C4-2B (cell line): ENCODE results near the gene SMG6.
A peak's percentile ranks its signal among the peaks of the same experiment; 100 is the strongest.

Source experiments
- H3K27ac ChIP-seq: fragments of 450-650 bp; 2 replicates; pipeline ENCODE4 v1.5.1; 2017
- ZFX ChIP-seq: fragments of 450-650 bp; IDR thresholded peaks from 2 replicates; pipeline ENCODE4 v1.6.1; 2017
- TF ChIP-seq, protein P1 (sequence below): fragments of 450-650 bp; conservative IDR thresholded peaks from 2 replicates; pipeline ENCODE4 v1.5.1; 2017; ENCODE audit warnings: mild to moderate bottlenecking

SMG6 gene

DNA sequence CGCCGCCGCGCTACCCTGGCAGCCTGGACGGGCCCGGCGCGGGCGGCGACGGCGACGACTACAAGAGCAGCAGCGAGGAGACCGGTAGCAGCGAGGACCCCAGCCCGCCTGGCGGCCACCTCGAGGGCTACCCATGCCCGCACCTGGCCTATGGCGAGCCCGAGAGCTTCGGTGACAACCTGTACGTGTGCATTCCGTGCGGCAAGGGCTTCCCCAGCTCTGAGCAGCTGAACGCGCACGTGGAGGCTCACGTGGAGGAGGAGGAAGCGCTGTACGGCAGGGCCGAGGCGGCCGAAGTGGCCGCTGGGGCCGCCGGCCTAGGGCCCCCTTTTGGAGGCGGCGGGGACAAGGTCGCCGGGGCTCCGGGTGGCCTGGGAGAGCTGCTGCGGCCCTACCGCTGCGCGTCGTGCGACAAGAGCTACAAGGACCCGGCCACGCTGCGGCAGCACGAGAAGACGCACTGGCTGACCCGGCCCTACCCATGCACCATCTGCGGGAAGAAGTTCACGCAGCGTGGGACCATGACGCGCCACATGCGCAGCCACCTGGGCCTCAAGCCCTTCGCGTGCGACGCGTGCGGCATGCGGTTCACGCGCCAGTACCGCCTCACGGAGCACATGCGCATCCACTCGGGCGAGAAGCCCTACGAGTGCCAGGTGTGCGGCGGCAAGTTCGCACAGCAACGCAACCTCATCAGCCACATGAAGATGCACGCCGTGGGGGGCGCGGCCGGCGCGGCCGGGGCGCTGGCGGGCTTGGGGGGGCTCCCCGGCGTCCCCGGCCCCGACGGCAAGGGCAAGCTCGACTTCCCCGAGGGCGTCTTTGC is 245.6 kb downstream of the SMG6 start:
- H3K27ac ChIP-seq, result no peak overlapping the region
- TF ChIP-seq, protein P1, sequence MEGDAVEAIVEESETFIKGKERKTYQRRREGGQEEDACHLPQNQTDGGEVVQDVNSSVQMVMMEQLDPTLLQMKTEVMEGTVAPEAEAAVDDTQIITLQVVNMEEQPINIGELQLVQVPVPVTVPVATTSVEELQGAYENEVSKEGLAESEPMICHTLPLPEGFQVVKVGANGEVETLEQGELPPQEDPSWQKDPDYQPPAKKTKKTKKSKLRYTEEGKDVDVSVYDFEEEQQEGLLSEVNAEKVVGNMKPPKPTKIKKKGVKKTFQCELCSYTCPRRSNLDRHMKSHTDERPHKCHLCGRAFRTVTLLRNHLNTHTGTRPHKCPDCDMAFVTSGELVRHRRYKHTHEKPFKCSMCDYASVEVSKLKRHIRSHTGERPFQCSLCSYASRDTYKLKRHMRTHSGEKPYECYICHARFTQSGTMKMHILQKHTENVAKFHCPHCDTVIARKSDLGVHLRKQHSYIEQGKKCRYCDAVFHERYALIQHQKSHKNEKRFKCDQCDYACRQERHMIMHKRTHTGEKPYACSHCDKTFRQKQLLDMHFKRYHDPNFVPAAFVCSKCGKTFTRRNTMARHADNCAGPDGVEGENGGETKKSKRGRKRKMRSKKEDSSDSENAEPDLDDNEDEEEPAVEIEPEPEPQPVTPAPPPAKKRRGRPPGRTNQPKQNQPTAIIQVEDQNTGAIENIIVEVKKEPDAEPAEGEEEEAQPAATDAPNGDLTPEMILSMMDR, result no peak
- TF ChIP-seq ZFX, result no peak

DNA sequence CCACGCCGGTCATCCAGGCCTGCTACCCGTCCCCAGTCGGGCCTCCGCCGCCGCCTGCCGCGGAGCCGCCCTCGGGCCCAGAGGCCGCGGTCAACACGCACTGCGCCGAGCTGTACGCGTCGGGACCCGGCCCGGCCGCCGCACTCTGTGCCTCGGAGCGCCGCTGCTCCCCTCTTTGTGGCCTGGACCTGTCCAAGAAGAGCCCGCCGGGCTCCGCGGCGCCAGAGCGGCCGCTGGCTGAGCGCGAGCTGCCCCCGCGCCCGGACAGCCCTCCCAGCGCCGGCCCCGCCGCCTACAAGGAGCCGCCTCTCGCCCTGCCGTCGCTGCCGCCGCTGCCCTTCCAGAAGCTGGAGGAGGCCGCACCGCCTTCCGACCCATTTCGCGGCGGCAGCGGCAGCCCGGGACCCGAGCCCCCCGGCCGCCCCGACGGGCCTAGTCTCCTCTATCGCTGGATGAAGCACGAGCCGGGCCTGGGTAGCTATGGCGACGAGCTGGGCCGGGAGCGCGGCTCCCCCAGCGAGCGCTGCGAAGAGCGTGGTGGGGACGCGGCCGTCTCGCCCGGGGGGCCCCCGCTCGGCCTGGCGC is 246.3 kb downstream of the SMG6 start:
- no peak for TF ChIP-seq ZFX
- TF ChIP-seq, protein P1, result no peak
- no peak overlapping the region for H3K27ac ChIP-seq

DNA sequence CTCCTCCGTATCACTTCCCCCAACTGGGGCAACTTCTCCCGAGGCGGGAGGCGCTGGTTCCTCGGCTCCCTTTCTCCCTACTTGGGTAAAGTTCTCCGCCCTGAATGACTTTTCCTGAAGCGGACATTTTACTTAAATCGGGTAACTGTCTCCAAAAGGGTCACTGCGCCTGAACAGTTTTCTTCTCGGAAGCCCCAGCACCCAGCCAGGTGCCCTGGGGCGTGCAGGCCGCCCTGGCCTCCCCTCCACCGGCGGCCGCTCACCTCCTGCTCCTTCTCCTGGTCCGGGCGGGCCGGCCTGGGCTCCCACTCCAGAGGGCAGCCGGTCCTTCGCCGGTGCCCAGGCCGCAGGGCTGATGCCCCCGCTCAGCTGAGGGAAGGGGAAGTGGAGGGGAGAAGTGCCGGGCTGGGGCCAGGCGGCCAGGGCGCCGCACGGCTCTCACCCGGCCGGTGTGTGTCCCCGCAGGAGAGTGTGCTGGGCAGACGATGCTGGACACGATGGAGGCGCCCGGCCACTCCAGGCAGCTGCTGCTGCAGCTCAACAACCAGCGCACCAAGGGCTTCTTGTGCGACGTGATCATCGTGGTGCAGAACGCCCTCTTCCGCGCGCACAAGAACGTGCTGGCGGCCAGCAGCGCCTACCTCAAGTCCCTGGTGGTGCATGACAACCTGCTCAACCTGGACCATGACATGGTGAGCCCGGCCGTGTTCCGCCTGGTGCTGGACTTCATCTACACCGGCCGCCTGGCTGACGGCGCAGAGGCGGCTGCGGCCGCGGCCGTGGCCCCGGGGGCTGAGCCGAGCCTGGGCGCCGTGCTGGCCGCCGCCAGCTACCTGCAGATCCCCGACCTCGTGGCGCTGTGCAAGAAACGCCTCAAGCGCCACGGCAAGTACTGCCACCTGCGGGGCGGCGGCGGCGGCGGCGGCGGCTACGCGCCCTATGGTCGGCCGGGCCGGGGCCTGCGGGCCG is 247.1 kb downstream of the SMG6 start:
- TF ChIP-seq ZFX, result no peak
- TF ChIP-seq, protein P1, result no peak
- H3K27ac ChIP-seq, result no peak overlapping the region

DNA sequence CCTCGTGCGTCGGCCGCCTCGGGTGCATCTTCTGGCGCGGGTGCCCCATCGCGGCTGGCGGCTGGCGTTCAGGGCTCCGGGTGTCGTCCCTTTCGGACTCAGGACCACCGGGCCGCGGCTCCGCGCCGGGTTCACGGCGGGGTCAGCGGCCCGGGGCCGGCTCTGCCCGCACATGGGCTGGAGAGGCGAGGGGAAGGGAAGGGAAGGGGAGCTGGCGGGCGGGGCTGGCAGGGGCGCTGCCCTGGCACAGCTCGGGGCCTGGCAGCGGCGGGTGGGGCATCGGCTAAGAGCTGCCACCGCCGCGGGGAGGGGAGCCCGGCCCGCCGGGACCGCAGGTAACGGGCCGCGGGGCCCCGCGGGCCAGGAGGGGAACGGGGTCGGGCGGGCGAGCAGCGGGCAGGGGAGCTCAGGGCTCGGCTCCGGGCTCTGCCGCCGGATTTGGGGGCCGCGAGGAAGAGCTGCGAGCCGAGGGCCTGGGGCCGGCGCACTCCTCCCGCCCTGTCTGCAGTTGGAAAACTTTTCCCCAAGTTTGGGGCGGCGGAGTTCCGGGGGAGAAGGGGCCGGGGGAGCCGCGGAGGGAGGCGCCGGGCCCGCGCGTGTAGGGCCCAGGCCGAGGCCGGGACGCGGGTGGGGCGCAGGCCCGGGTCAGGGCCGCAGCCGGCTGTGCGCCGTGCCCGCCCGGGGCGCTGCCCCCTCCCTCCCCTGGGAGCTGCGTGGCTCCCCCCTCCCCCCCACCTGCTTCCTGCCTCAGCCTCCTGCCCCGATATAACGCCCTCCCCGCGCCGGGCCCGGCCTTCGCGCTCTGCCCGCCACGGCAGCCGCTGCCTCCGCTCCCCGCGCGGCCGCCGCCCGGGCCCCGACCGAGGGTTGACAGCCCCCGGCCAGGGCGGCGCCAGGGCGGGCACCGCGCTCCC is 248.0 kb downstream of the SMG6 start:
- no peak for TF ChIP-seq ZFX
- TF ChIP-seq, protein P1, result 0 out of 2 replicates have a peak, but pooled peaks have one; percentile 54
- no peak overlapping the region for H3K27ac ChIP-seq

DNA sequence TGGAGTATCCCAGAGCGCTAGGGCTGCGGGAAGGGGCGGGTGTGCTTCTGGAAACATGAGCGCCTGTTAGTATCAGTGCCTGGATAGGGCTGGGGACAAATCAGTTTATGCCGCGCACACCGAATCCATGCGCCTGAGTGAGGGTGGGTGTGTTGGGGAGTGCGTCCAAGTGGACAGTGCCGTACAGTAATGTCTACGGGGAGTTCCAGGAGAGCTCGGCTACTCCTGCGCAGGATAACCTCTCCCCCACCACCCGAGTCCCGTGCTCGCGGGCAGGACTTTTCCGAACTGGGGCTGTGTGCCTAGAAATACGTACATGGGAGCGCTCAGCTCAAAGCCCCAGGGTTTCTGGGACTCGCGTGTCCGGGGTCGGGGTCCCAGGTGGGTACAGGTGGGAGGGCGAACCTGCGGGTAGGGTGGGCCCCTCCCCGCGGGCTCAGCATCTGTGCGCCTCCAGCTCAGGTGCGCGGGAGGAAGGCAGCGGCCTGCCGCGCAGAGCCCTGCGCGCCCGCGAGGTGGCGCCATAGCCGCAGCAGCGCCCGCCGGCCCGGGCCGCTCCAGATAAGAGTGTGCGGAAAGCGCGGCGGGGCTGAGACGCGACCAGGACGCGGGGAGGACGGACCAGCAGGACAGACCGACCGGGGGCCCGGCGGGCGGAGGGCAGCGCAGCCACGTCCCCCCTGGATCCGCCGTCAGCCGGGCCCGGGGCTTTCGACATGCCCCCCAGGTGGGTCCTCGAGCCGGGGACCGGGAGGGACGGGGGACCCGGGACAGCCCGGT is 248.9 kb downstream of the SMG6 start, which contains the start of gene HIC1:
TSS of gene HIC1 (plus strand) at position 592 of the 780 bp plus-strand sequence. CDS start 1,588 bp downstream, outside the sequence.
- no peak within 1 kb of the TSS for H3K27ac ChIP-seq
- no peak for TF ChIP-seq ZFX
- TF ChIP-seq, protein P1, result peak; percentile 96

DNA sequence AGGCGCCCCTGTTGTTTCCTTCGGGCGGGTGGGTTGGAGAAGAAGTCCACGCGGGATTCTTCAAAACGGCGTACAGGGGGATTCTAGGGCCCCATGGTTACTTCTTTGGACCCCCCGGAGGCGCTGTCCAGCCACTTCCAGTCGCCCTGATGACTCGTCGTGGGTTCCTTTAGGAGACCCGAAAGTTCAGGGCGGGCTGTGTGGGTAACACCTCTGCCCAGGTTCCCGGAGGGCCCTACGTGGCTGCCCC is 249.4 kb downstream of the SMG6 start:
- TF ChIP-seq, protein P1, result no peak
- no peak overlapping the region for H3K27ac ChIP-seq
